Activated T-cell treated with anti-CD3 and anti-CD28 coated beads, Interleukin-2, amount 50 U/mL, for 24 hours (primary cell): ENCODE data around the gene ABHD5.
A peak's percentile ranks its signal among the peaks of the same experiment; 100 is the strongest.

ENCODE experiments used
- DNase-seq: peaks from one replicate; pipeline ENCODE4 v3.0.0-alpha.2; 2020
- H3K27ac Mint-ChIP-seq: 2 replicates; pipeline ENCODE4 v1.8.0; 2020; ENCODE audit warnings: mild to moderate bottlenecking, mixed read lengths
- H3K27me3 Mint-ChIP-seq: 2 replicates; pipeline ENCODE4 v1.8.0; 2020; ENCODE audit warnings: mixed read lengths
- H3K36me3 Mint-ChIP-seq: 2 replicates; pipeline ENCODE4 v1.8.0; 2020; ENCODE audit warnings: low read depth, mixed read lengths
- H3K4me1 Mint-ChIP-seq: 2 replicates; pipeline ENCODE4 v1.8.0; 2020; ENCODE audit warnings: low read depth, mixed read lengths
- H3K4me3 Mint-ChIP-seq: 2 replicates; pipeline ENCODE4 v1.8.0; 2020; ENCODE audit warnings: mild to moderate bottlenecking, moderate library complexity, mixed read lengths
- H3K9me3 Mint-ChIP-seq: 2 replicates; pipeline ENCODE4 v1.8.0; 2020; ENCODE audit warnings: mixed read lengths

ABHD5 gene

DNA sequence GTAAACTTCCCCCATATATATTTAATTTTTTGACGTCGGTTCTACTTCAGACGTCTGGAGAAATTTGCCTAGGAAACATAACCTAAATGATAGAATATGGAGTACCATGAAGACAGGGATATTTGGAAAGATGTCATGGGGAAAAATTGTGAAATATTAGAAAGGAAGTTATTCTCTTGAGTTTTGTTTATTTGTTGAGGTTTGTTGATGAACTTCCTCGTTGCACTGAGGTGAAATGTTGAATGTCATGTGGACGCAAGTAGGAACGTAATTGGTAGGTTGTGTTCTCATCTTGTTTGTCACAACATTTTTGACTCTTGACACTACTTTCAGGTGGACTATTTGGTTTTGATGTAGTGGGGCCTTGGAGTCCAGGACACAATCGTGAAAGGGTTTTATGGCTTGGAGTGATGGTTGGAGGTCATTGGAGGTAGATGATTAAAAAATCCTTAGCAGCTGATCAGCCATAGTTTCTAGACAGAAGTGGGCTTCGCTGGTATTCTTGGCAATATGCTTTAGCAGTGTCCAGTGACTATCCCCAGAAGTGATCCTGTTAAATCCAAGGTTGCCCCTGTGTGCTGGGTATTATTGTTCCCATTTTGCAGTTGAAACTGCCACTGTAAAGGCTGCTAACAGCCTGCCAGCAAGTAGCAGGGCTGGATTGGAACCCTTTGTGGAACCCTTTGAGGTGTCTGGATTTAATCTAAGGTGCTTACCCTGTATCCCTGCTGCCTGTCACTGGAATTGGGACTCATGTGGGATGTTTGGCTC, 1.5 kb downstream of the ABHD5 start:
- Mint-ChIP-seq H3K36me3 (peaks cover 6% of the 10 kb centered on the region), H3K27ac (no peak overlapping the region)
- no peak for DNase-seq

DNA sequence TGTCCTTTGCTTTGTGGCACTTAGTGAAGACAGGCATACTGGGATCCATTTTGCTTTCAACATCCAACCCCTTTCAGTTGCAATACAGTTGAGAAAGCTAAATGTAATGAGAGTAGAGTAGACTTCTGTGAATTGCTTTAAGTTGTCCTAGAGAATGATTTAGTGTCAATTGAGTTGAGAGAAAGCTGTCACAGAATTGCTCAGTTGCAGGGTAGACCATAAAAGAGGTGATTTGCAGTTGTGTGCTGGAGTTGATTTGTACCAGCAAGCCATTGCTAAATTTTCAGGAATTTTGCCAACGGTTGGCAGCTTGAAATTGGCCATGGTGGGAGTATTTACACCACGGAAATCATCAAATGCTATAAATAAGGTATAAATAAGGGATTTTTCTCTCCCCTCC, 2.2 kb downstream of the ABHD5 start:
- Mint-ChIP-seq H3K36me3 (peaks cover 6% of the 10 kb centered on the region), H3K4me3 (no peak overlapping the region), H3K9me3 (peaks cover 2% of the 10 kb centered on the region), H3K27me3 (peaks cover 3% of the 10 kb centered on the region), H3K27ac (no peak overlapping the region), H3K4me1 (peaks cover 43% of the 10 kb centered on the region)
- DNase-seq = no peak

More for the DNA sequence above, 1.5 kb downstream of the ABHD5 start:
- peak overlapping the region; percentile 85 for H3K4me3 Mint-ChIP-seq
- peaks cover 2% of the 10 kb centered on the region for H3K9me3 Mint-ChIP-seq
- H3K4me1 Mint-ChIP-seq = peaks cover 43% of the 10 kb centered on the region
- H3K27me3 Mint-ChIP-seq = peaks cover 3% of the 10 kb centered on the region

GRCh38 chr3:43693594-43693993, 2.9 kb downstream of the ABHD5 start:
- Mint-ChIP-seq H3K4me1 (peaks cover 43% of the 10 kb centered on the region), H3K36me3 (peaks cover 6% of the 10 kb centered on the region), H3K27ac (no peak overlapping the region), H3K27me3 (peaks cover 3% of the 10 kb centered on the region), H3K4me3 (no peak overlapping the region), H3K9me3 (peaks cover 2% of the 10 kb centered on the region)
- DNase-seq = no peak

DNA sequence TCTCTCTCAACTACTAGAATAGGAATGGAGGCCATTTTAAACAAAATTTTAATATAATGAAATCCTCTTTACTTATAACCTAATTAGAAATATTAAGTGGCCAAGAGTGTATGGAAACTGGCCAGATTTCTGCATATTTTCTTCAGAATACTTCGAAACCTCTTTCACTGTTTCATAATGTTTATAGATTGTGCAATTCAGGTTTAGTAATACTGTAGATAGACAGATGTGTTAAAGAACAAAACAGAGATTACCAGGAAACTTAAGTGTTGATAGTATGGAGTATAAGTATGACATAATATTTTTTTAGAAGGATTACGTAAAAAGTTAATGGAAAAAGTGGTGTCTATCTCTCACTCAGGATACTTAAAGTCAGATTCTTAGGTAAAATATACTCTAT, 4.7 kb downstream of the ABHD5 start:
- H3K9me3 Mint-ChIP-seq = peaks cover 1% of the 10 kb centered on the region
- DNase-seq = no peak

GRCh38 chr3:43695863-43696262, 5.1 kb downstream of the ABHD5 start:
- Mint-ChIP-seq H3K4me1 (peaks cover 47% of the 10 kb centered on the region), H3K9me3 (no peaks in the 10 kb centered on the region), H3K36me3 (peaks cover 20% of the 10 kb centered on the region), H3K27me3 (no peaks in the 10 kb centered on the region), H3K4me3 (no peak overlapping the region), H3K27ac (no peak overlapping the region)
- no peak for DNase-seq

More for the DNA sequence above, 4.7 kb downstream of the ABHD5 start:
- Mint-ChIP-seq H3K27me3 (no peaks in the 10 kb centered on the region), H3K4me3 (no peak overlapping the region), H3K4me1 (peaks cover 49% of the 10 kb centered on the region), H3K27ac (no peak overlapping the region), H3K36me3 (peaks cover 18% of the 10 kb centered on the region)

DNA sequence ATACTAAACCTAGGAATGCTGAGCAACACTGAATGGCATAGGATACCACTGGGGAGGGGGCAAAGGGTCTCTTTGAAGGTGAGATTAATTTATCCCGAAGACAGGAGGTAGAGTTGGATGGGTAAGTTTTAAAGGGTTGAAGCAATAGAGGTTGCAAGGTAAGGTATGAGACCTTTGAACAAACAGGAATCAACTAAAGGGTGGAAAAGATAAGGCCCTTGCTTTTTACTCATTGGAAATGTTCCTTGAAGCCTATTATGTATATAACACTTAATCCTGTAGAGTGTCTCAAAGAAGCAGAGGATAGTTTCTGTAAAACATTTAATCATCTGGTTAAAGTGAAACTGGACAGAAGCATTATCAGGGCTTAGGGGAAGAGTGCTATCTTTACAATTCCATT, 5.7 kb downstream of the ABHD5 start:
- Mint-ChIP-seq H3K36me3 (peaks cover 24% of the 10 kb centered on the region), H3K27me3 (no peaks in the 10 kb centered on the region), H3K9me3 (no peaks in the 10 kb centered on the region), H3K27ac (no peak overlapping the region), H3K4me3 (no peak overlapping the region), H3K4me1 (peaks cover 47% of the 10 kb centered on the region)
- DNase-seq = no peak

- H3K36me3 Mint-ChIP-seq = peaks cover 27% of the 10 kb centered on the region
- H3K27me3 Mint-ChIP-seq = no peaks in the 10 kb centered on the region
- H3K9me3 Mint-ChIP-seq = no peaks in the 10 kb centered on the region
- H3K27ac Mint-ChIP-seq = no peak overlapping the region
- no peak overlapping the region for H3K4me3 Mint-ChIP-seq
- peaks cover 44% of the 10 kb centered on the region for H3K4me1 Mint-ChIP-seq
- DNase-seq = no peak
Measured at GRCh38 chr3:43696881-43697280, 6.1 kb downstream of the ABHD5 start.

GRCh38 chr3:43699864-43700263, 9.1 kb downstream of the ABHD5 start:
- Mint-ChIP-seq H3K27ac (no peak overlapping the region), H3K4me1 (peaks cover 20% of the 10 kb centered on the region), H3K9me3 (no peaks in the 10 kb centered on the region), H3K36me3 (peaks cover 46% of the 10 kb centered on the region), H3K27me3 (no peaks in the 10 kb centered on the region), H3K4me3 (no peak overlapping the region)
- no peak for DNase-seq

DNA sequence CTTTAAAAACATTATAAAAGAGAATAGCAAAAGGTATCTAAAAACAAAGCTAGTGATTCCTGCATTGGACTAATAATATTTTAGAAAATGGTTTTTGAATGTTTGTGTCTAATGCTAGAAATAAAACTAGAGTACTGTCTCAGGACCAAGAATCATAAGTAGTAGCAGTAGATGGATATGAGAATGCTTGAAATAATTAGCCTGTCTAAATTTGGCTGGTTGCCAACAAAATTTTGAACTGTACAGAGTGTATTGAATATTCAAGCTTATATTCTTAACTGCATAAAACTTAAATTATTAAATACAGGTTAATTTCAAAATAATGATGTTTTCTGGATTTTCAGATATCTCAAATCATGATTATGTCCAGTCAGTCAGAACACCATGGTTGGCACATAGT, 14.0 kb downstream of the ABHD5 start:
- no peak overlapping the region for H3K27ac Mint-ChIP-seq
- H3K4me3 Mint-ChIP-seq = no peak overlapping the region
- DNase-seq = no peak
- no peaks in the 10 kb centered on the region for H3K27me3 Mint-ChIP-seq
- peaks cover 13% of the 10 kb centered on the region for H3K4me1 Mint-ChIP-seq
- no peaks in the 10 kb centered on the region for H3K9me3 Mint-ChIP-seq
- H3K36me3 Mint-ChIP-seq = peaks cover 66% of the 10 kb centered on the region

DNA sequence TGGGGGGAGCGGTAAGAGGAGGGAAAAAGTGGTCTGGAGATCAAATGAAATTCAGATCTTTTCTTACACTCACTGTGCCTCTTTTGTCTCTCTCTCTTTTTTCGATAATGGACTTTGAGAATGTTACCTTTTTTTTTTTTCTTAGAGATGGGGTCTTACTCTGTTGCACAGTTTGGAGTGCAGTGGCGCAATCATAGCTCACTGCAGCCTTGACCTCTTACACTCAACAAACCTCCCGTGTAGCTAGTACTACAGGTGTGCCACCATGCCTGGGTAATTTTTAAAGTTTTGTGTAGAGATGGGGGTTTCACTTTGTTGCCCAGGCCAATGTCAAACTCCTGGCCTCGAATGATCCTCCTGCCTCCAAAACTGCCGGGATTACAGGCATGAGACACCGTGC, 15.6 kb downstream of the ABHD5 start:
- no peaks in the 10 kb centered on the region for H3K27me3 Mint-ChIP-seq
- no peaks in the 10 kb centered on the region for H3K9me3 Mint-ChIP-seq
- no peak overlapping the region for H3K4me3 Mint-ChIP-seq
- H3K36me3 Mint-ChIP-seq = peaks cover 57% of the 10 kb centered on the region
- peaks cover 8% of the 10 kb centered on the region for H3K4me1 Mint-ChIP-seq
- no peak for DNase-seq
- H3K27ac Mint-ChIP-seq = no peak overlapping the region

DNA sequence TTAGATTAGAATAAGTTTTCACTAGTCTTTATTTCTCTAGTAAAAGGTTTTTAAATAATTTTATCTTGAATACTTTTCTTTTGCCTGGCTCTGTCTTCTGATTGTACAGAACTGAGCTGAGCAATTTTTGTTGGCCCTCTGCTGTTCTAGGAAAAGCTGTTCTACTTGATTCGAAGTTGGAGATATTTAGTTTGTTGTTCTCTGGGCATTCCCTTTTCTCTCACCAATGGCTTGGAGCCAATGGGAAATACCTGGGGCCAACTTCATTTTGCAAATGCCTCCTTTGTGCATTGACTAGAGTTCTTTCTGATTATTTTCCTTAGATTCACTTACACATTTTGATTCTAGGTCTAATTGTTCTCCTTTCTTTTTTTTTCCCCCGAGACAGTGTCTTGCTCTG, 16.5 kb downstream of the ABHD5 start:
- peaks cover 57% of the 10 kb centered on the region for H3K36me3 Mint-ChIP-seq
- no peak overlapping the region for H3K4me3 Mint-ChIP-seq
- peaks cover 8% of the 10 kb centered on the region for H3K4me1 Mint-ChIP-seq
- no peak for DNase-seq
- no peaks in the 10 kb centered on the region for H3K9me3 Mint-ChIP-seq
- no peaks in the 10 kb centered on the region for H3K27me3 Mint-ChIP-seq
- H3K27ac Mint-ChIP-seq = no peak overlapping the region

DNA sequence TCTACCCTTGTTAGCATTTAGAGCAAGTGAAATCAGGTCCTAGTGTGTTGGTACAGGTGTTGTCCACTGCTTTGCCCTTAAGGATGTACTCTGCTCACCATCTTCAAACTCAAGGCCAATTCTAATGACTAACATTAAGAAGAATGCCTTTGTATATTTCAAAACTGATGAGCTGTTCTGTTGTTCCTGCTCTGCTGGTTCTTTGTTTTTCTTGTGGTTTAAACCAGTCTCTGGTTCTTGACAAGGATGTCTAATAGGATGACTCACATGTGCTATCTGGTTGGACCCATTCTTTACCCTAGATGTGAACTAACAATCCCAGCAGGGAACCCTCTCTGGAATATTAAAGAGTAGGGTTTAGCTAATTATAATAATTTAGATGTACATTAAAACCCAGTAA, 17.3 kb downstream of the ABHD5 start:
- Mint-ChIP-seq H3K27ac (no peak overlapping the region), H3K27me3 (no peaks in the 10 kb centered on the region), H3K4me3 (no peak overlapping the region), H3K9me3 (no peaks in the 10 kb centered on the region), H3K36me3 (peaks cover 60% of the 10 kb centered on the region), H3K4me1 (peaks cover 8% of the 10 kb centered on the region)
- no peak for DNase-seq

- H3K4me1 Mint-ChIP-seq = peaks cover 8% of the 10 kb centered on the region
- H3K36me3 Mint-ChIP-seq = peaks cover 62% of the 10 kb centered on the region
- no peak overlapping the region for H3K4me3 Mint-ChIP-seq
- H3K9me3 Mint-ChIP-seq = no peaks in the 10 kb centered on the region
- no peak for DNase-seq
- no peak overlapping the region for H3K27ac Mint-ChIP-seq
- H3K27me3 Mint-ChIP-seq = no peaks in the 10 kb centered on the region
Measured at GRCh38 chr3:43709022-43709421, 18.3 kb downstream of the ABHD5 start.

- no peak overlapping the region for H3K4me3 Mint-ChIP-seq
- H3K27me3 Mint-ChIP-seq = no peaks in the 10 kb centered on the region
- peaks cover 8% of the 10 kb centered on the region for H3K4me1 Mint-ChIP-seq
- no peak overlapping the region for H3K27ac Mint-ChIP-seq
- H3K36me3 Mint-ChIP-seq = peaks cover 64% of the 10 kb centered on the region
- no peaks in the 10 kb centered on the region for H3K9me3 Mint-ChIP-seq
- no peak for DNase-seq
Measured at GRCh38 chr3:43710607-43711006, 19.9 kb downstream of the ABHD5 start.

DNA sequence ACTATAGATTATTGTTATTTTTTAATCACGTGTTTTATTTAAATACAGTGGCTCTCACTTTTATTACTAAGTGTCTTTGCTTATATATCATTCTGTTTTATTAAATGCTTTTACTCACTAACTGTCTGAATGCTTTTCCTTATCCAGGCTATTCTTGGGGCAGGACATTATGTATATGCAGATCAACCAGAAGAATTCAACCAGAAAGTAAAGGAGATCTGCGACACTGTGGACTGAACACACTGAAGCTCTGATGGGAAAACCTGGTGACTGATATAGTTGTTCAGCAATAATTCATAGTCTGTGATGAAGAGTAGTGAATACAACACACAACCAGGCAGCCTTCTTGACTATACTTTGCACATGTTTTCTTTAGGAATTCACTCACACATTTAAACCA, 27.6 kb downstream of the ABHD5 start:
- H3K36me3 Mint-ChIP-seq = peaks cover 72% of the 10 kb centered on the region
- H3K9me3 Mint-ChIP-seq = no peaks in the 10 kb centered on the region

More for the DNA sequence above, 27.6 kb downstream of the ABHD5 start:
- H3K27ac Mint-ChIP-seq = no peak overlapping the region
- H3K27me3 Mint-ChIP-seq = no peaks in the 10 kb centered on the region
- no peaks in the 10 kb centered on the region for H3K4me1 Mint-ChIP-seq
- DNase-seq = no peak
- no peak overlapping the region for H3K4me3 Mint-ChIP-seq
